HEK293T (cell line): ENCODE data around the gene IQSEC1.

Source experiments
- CTCF ChIA-PET: fragments of 350-600 bp; formaldehyde crosslinking; extraction: SDS; loops from one replicate; lab custom pipeline; 2021; ENCODE audit warnings: antibody characterized with exemption, inconsistent platforms; lab: Yijun Ruan, JAX
- POLR2A ChIA-PET: fragments of 350-600 bp; formaldehyde crosslinking; extraction: SDS; loops from one replicate; lab custom pipeline; 2020; ENCODE audit warnings: antibody characterized with exemption, inconsistent platforms; lab: Yijun Ruan, JAX
- DNase-seq: peaks from one replicate; pipeline ENCODE4 v3.0.0; 2012; ENCODE audit warnings: mixed read lengths; ENCODE audit errors: extremely low spot score
- ARNT ChIP-seq: fragments of 450-650 bp; IDR thresholded peaks from 2 replicates; pipeline ENCODE4 v1.6.1; 2017; ENCODE audit warnings: mild to moderate bottlenecking
- BHLHE40 ChIP-seq: fragments of 450-650 bp; IDR thresholded peaks from 2 replicates; pipeline ENCODE4 v1.6.1; 2016; ENCODE audit warnings: mild to moderate bottlenecking, moderate library complexity, borderline replicate concordance
- CTBP1 ChIP-seq: fragments of 450-650 bp; IDR thresholded peaks from 2 replicates; pipeline ENCODE4 v1.6.1; 2016; ENCODE audit warnings: borderline replicate concordance
- ELF4 ChIP-seq: fragments of 450-650 bp; IDR thresholded peaks from 2 replicates; pipeline ENCODE4 v1.6.1; 2017; ENCODE audit warnings: antibody characterized with exemption
- FOXA1 ChIP-seq: fragments of 450-650 bp; IDR thresholded peaks from 2 replicates; pipeline ENCODE4 v1.6.1; 2016; ENCODE audit warnings: mild to moderate bottlenecking
- FOXK2 ChIP-seq: fragments of 450-650 bp; IDR thresholded peaks from 2 replicates; pipeline ENCODE4 v1.6.1; 2016; ENCODE audit warnings: mild to moderate bottlenecking
- FOXM1 ChIP-seq: fragments of 450-650 bp; IDR thresholded peaks from 2 replicates; pipeline ENCODE4 v1.6.1; 2017; ENCODE audit warnings: mild to moderate bottlenecking, borderline replicate concordance
- HDGF ChIP-seq: fragments of 450-650 bp; IDR thresholded peaks from 2 replicates; pipeline ENCODE4 v1.6.1; 2017; ENCODE audit warnings: antibody characterized with exemption, borderline replicate concordance
- L3MBTL2 ChIP-seq: fragments of 450-650 bp; conservative IDR thresholded peaks from 2 replicates; pipeline ENCODE4 v1.6.1; 2016; ENCODE audit warnings: mild to moderate bottlenecking
- LEF1 ChIP-seq: fragments of 450-650 bp; IDR thresholded peaks from 2 replicates; pipeline ENCODE4 v1.6.1; 2017; ENCODE audit warnings: mild to moderate bottlenecking, borderline replicate concordance
- NFRKB ChIP-seq: fragments of 450-650 bp; IDR thresholded peaks from 2 replicates; pipeline ENCODE4 v1.6.1; 2016; ENCODE audit warnings: mild to moderate bottlenecking, moderate library complexity
- SP1 ChIP-seq: fragments of 450-650 bp; IDR thresholded peaks from 2 replicates; pipeline ENCODE4 v1.6.1; 2017
- SUZ12 ChIP-seq: fragments of 450-650 bp; IDR thresholded peaks from 2 replicates; pipeline ENCODE4 v1.6.1; 2016; ENCODE audit warnings: mild to moderate bottlenecking
- TARDBP ChIP-seq: fragments of 450-650 bp; IDR thresholded peaks from 2 replicates; pipeline ENCODE4 v1.6.1; 2016
- ZNF384 ChIP-seq: fragments of 450-650 bp; IDR thresholded peaks from 2 replicates; pipeline ENCODE4 v1.6.1; 2016
- TF ChIP-seq, protein P1 (sequence below): fragments of 450-650 bp; IDR thresholded peaks from 2 replicates; pipeline ENCODE4 v1.6.1; 2016

IQSEC1 gene

DNA sequence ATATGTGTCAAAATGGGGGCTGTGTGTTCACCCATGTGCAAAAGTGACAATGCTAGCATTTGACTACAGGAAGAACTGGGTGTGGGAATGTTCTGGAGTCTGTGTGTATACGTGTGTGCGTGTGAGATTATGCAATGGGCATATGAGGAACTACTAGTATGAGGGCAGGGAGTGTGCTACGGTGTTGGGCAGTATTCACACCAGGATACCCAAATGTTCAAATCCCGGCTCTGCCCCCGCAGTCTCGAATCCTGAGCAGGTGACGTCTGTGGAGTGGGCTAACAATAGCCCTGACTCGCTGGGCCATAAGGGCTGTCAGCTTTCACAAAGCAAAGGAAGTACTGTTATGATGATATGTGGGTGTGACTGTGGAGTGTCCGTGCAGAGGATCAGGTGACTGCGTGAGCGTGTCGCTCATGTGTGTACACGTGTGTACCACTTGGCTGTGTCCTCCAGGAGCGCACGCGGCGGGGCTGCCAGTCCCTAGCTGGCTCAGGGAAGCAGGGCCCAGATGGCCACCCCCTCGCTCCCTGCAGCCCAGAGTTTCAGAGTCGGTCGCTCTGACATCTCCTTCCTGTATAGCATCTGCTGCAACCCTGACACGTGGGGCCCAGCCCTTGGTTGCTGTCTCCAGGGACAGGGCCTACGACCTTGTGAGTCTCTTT, 27.2 kb downstream of the IQSEC1 start:
- POLR2A ChIA-PET, result no interaction called here
- CTCF ChIA-PET, result no interaction called here
- DNase-seq, result no peak
- TF ChIP-seq SUZ12, result no peak

DNA sequence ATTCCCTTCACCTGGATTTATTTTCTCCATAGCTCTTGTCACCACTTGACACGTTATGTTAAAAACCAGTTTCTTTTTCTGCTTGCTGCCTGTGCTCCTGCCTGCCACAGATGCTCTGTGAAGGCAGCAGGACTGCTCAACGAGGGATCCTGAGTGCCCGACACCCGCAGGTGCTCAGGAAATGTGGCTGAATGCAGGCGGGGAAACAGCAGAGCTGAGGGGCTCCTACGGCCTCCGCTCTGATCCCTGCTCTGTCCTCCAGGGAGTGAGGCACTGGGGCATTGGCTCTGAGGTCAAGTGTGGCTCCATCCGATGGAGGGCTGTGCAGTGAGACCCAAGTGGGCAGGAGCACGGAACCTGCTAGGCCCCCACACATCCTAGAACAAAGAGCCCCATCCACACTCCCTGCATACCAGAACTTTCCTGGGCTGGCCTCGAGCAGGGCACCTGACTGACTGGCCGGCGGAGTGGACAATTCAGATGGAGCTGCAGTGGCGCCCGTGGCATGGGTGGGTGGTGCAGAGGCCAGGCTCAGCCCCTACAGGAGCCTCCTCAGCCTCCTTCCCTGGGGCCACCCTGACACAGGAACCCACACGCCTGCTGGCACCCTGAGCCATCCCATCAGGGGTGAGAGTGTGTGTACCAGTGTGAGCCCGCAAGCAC, 27.9 kb downstream of the IQSEC1 start:
- POLR2A ChIA-PET, result no interaction called here
- TF ChIP-seq SP1 (no peak), L3MBTL2 (no peak), ELF4 (no peak), NFRKB (no peak), ZNF384 (no peak)
- no peak for DNase-seq
- CTCF ChIA-PET, result interaction anchor here (0.7 kb wide), 1 partner anchor 19 kb away, joined by 3 read pairs; no protein-coding TSS in a partner anchor

DNA sequence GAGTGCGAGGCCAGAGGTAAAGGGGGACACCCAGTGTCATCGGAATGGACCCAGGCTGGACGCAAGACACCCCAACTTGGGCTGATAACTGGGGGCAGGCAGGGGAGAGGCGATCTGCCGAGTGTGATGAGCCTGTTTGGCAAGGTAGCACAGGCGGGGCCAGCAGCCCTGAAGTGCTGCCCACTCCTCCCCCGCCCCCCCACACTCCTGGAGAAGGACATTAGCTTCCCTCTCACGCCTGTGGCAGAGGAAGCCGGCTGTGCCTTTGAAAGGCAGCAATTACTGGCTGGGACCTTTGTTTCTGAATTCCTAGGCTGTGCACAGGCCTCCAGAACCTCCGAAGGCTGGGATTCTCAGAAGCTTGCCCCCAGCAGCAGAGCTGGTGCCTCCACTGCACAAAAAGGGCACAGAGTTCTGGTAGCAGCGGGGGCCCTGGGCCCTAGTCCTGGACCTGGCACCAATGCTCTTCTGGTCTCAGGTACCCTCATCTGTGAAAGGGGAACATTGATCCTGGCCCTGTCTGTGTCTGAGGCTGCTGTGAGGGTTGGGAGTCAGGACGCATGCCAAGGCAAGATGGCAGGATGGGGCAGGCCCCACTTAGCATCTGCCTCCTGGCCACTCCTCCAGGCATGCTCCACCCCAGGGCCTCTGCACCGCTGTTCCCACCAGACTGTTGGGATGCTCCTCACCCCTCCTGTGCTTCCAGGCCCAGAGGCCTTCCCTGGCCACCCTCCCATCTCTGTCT, 28.6 kb downstream of the IQSEC1 start:
- DNase-seq, result no peak
- ChIA-PET CTCF (interaction anchor here (0.7 kb wide), 1 partner anchor 18 kb away, joined by 3 read pairs; no protein-coding TSS in a partner anchor), POLR2A (no interaction called here)
- no peak for TF ChIP-seq FOXA1
- TF ChIP-seq LEF1, result no peak
- TF ChIP-seq TARDBP, result no peak
- TF ChIP-seq ELF4, result no peak
- no peak for TF ChIP-seq FOXM1
- TF ChIP-seq NFRKB, result no peak
- no peak for TF ChIP-seq SP1
- TF ChIP-seq CTBP1, result no peak
- no peak for TF ChIP-seq ZNF384

DNA sequence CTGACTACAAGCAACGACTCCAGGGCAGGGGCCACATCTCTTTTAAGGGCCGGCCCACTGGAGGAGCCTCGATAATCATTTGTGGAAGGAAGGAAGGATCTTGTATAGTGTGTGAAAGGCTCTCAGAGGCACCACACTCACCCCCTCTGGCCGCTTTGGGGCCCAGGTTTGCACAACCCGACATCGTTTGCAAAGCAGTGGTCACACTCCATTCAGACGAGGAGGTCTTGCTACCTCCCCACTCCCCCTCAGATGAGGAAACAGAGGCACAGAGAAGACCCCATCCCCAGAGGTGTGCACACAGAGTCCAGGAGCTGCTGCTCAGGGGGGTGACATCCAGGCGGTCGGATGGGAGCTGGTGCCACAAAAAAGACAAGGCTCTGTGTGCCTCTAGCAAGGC, 29.6 kb downstream of the IQSEC1 start:
- CTCF ChIA-PET, result no interaction called here

DNA sequence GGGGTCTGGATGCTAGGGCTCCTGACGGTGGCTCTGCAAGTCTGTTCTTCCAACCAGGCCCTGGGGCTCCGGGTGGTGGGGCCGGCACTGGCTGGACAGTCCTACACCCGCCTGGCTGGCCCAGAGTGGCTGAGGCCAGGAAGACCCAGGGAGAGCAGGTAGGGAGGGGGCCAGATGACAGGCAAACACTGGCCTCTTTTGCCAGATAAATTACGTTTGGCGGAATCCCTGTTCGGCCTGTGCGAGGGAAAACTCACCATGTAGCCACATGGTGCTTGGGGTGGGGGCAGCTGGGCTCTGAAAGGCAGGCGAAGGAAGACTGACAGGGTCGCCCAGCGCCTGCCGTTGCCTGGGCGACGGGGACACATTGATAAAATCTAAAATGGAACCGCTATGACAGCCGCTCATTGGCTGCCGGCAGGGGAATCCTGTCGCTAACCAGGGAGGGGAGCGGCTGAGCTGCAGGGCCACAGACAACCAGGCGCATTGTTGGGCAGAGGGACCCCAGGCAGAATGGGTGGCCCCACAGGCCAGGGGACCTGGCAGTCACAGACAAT, 30.4 kb downstream of the IQSEC1 start:
- ChIA-PET CTCF (no interaction called here), POLR2A (no interaction called here)
- peak; percentile 20 for DNase-seq
- TF ChIP-seq L3MBTL2, result no peak
- TF ChIP-seq LEF1, result no peak
- no peak for TF ChIP-seq FOXK2
- TF ChIP-seq, protein P1, sequence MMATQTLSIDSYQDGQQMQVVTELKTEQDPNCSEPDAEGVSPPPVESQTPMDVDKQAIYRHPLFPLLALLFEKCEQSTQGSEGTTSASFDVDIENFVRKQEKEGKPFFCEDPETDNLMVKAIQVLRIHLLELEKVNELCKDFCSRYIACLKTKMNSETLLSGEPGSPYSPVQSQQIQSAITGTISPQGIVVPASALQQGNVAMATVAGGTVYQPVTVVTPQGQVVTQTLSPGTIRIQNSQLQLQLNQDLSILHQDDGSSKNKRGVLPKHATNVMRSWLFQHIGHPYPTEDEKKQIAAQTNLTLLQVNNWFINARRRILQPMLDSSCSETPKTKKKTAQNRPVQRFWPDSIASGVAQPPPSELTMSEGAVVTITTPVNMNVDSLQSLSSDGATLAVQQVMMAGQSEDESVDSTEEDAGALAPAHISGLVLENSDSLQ, result peak; percentile 47; the same call in 1 of the 2 replicates

More for the DNA sequence above, 29.6 kb downstream of the IQSEC1 start:
- TF ChIP-seq NFRKB (no peak), TARDBP (no peak), L3MBTL2 (no peak), BHLHE40 (no peak), FOXM1 (no peak), HDGF (no peak), FOXK2 (no peak), CTBP1 (no peak), FOXA1 (no peak), ARNT (no peak), ZNF384 (no peak)
- POLR2A ChIA-PET, result no interaction called here
- DNase-seq, result no peak

DNA sequence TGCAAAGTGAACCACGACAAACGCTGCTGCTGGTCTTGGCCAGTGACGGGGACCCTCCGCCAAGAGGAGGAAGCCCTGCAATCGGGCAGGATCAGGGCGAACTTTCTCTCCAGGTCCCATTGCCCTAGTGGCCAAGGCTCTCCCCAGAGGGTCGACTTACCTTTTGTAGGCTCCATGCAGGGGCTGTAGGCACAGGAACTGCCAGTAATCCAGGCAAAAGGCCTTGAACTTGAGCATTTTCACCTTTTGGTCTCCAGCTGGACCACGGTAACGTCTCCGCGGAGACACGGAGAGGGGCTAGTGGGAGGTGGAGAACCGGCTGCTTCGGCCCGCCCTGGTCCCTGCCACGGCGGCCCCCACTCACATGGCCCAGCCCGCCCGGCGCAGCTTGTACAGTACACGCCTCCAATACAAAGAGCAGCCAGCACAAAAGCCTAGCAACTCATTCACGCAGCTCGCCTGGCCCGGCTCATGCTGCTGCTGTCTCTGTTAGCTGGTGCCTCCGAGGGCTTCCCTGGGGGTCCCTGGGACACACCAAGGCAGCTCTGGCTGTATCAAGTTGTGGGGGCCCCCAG, 31.0 kb downstream of the IQSEC1 start:
- TF ChIP-seq ELF4 (no peak), HDGF (no peak), BHLHE40 (no peak), SUZ12 (no peak)
- TF ChIP-seq, protein P1, result no peak
- ChIA-PET CTCF (no interaction called here), POLR2A (no interaction called here)
- DNase-seq, result no peak

DNA sequence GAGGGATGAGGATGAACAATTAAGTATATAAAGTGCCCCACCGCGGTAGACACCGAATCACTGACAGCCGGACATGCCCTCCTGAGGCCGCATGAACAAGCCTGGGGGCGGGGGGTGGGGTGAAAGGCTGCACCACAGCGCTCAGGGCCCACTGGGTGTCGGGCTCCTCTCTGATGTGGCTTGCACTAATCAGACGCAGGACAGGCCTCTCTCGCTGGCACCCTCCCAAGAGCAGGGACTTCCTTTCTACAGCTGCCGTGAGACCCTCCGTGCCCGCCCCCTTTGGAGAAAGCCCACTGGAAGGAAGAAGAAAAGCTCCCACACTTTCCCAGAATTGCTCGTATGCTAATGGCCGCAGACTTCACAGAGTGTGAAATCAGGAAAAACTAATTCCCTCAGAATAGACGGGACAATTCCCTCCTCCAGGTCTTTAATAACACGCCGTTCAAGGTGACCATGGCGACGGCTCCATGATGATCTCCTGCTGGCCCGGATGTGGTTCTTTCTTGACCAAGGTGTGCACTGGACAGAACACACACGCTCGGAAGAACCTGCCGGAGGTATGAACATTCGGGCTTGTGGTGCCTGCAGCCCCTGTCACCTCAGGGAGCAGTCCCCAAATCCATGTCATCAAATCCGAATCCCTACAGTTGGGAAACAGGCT, 32.0 kb downstream of the IQSEC1 start:
- ChIA-PET POLR2A (no interaction called here), CTCF (no interaction called here)
- TF ChIP-seq FOXK2, result no peak
- TF ChIP-seq ELF4, result no peak
- TF ChIP-seq FOXA1, result no peak
- no peak for TF ChIP-seq SUZ12
- no peak for TF ChIP-seq BHLHE40
- no peak for TF ChIP-seq TARDBP
- TF ChIP-seq NFRKB, result no peak
- no peak for DNase-seq
